Pancreas (tissue), 10 donors: ENCODE measurements around the gene ANKRD23. TPM values are rescaled to one million over a fixed set of nuclear protein-coding genes. Genes with fewer than 3 reads are reported as not detected.
A peak's percentile ranks its signal among the peaks of the same experiment; 100 is the strongest.

Experiments
- ATAC-seq, 4 donors: fragments of 200-7000 bp; cut with Tn5 transposase; one replicate each; pipeline versions ENCODE4 v1.8.0 to v1.9.1; 2020; ENCODE audit warnings: mild to moderate bottlenecking in 4 of 4, moderate library complexity in 4 of 4
- DNase-seq, 6 donors: peaks; one replicate each; pipeline ENCODE4 v3.0.0-alpha.2; 2020
- FAIRE-seq: peaks from 2 replicates; lab custom pipeline; 2012; peaks lifted over from hg19 to GRCh38; lab: Jason Lieb, UNC
- H3K27ac ChIP-seq, 4 donors: fragments of 200-600 bp; sonication (generic); 1 replicate in 3 of 4; 2 replicates in 1 of 4; pipeline versions ENCODE4 v1.5.0 to v1.8.0; 2020
- H3K27me3 ChIP-seq, 4 donors: fragments of 200-600 bp; one replicate each; pipeline ENCODE4 v1.8.0; 2021
- H3K36me3 ChIP-seq, 3 donors: fragments of 200-600 bp; sonication (generic) in 1 of 3; one replicate each; pipeline versions ENCODE4 v1.5.0 to v1.8.0; 2020 to 2021
- H3K4me1 ChIP-seq, 3 donors: fragments of 200-600 bp; one replicate each; pipeline ENCODE4 v1.8.0; 2021
- H3K4me3 ChIP-seq, 4 donors: fragments of 200-600 bp; sonication (generic) in 2 of 4; one replicate each; pipeline versions ENCODE4 v1.5.0 to v1.8.0; 2020 to 2021
- H3K9me3 ChIP-seq, 4 donors: fragments of 200-600 bp; one replicate each; pipeline ENCODE4 v1.8.0; 2021
- CTCF ChIP-seq, 4 donors: fragments of 200-600 bp; sonication (generic) in 3 of 4; IDR thresholded peaks; one replicate each; pipeline versions ENCODE4 v1.5.0 to v1.8.0; 2021; ENCODE audit warnings: antibody characterized with exemption in 4 of 4
- WGBS, 2 donors: extraction: QIAGEN DNeasy Blood & Tissue Kit; methylation state at CpG; one replicate each; pipeline ENCODE4 v1.1.7; 2013; 5-methylcytosine and 5-hydroxymethylcytosine counted together
- intact Hi-C, 3 donors: fragments of 100-400 bp; cut with DNase I; formaldehyde crosslinking; loops; one replicate each; pipeline versions ENCODE4 v1.11.1 to v1.14.2; 2022
- polyA plus RNA-seq, 2 donors: library from polyadenylated mRNA; stranded (reverse); fragments of 200-250 nt; gene quantifications; one replicate each; pipeline ENCODE4 v1.2.3, GENCODE V29; 2013
- total RNA-seq, 6 donors: library from RNA; stranded (reverse); fragmentation: NEBNext Ultra II Directional in 4 of 6; extraction: Animal tissue kit (Norgen Biotek cat#: 25700) in 4 of 6; gene quantifications; one replicate each; pipeline versions ENCODE4 v1.2.1 to v1.2.4, GENCODE V29; 2021 to 2023
- donor health status: healthy with polysubstance abuse.
- donor health status: DM: no; HTN: no; CAD: no; lungs with moderate emphysema.
- donor health status: DM: no; HTN: no; CAD: no.
- donor health status: control.
- donor health status: control.
- donor health status: Bipolar disorder and iron deficiency.
- donor health status: DM: yes; HTN: yes; CAD: no.
- donor health status: DM: no; HTN: no; CAD: no.
- donor health status: DM: no; HTN: no; CAD: no.
- donor health status: DM: yes; HTN: yes; CAD: no.

ANKRD23 gene
- total and polyA plus RNA-seq, 8 donors = 0.95 to 10.9 (median 2.9) TPM

GRCh38 chr2:96876269-96877041, 32.6 kb upstream of the ANKRD23 start:
- DNase-seq = no peak
- no peak for FAIRE-seq
- no peak overlapping the region for H3K4me3 ChIP-seq
- no peaks in the 10 kb centered on the region for H3K27me3 ChIP-seq
- no peaks in the 10 kb centered on the region for H3K36me3 ChIP-seq
- ATAC-seq = no peak
- H3K27ac ChIP-seq = no peak overlapping the region
- 81 to 85% methylated on average over 15 to 16 of the region's 16 CpGs for WGBS, 2 donors
- H3K4me1 ChIP-seq = peaks cover 0 to 11% (median 0%) of the 10 kb centered on the region in 3 donors
- no peaks in the 10 kb centered on the region for H3K9me3 ChIP-seq
- TF ChIP-seq CTCF (IDR thresholded peaks at IDR 0.05) = no peak
- intact Hi-C loops = no loop called here

- Histone ChIP-seq H3K4me1 (peaks cover 0 to 11% (median 0%) of the 10 kb centered on the region in 3 donors), H3K27ac (no peak overlapping the region), H3K9me3 (no peaks in the 10 kb centered on the region), H3K4me3 (no peak overlapping the region), H3K36me3 (no peaks in the 10 kb centered on the region), H3K27me3 (no peaks in the 10 kb centered on the region)
- DNase-seq (no peak), ATAC-seq (peak in 1 of 4 donors; percentile 15), FAIRE-seq (no peak)
- 78% methylated on average over 13 to 14 of the region's 14 CpGs for WGBS, 2 donors
- intact Hi-C loops = no loop called here
- no peak for TF ChIP-seq CTCF (IDR thresholded peaks at IDR 0.05)
Measured at GRCh38 chr2:96875498-96876268, 31.9 kb upstream of the ANKRD23 start.

- FAIRE-seq (no peak), ATAC-seq (peak in 2 of 4 donors; percentile 24 to 27), DNase-seq (peak in 1 of 6 donors; percentile 54)
- peak overlapping the region in 2 of 4 donors; percentile 63 to 68 for H3K27ac ChIP-seq
- peaks cover 0 to 11% (median 0%) of the 10 kb centered on the region in 3 donors for H3K4me1 ChIP-seq
- no peaks in the 10 kb centered on the region for H3K36me3 ChIP-seq
- H3K4me3 ChIP-seq = no peak overlapping the region
- intact Hi-C loops = no loop called here
- TF ChIP-seq CTCF (IDR thresholded peaks at IDR 0.05) = no peak
- H3K27me3 ChIP-seq = no peaks in the 10 kb centered on the region
- 27 to 34% methylated on average over 18 of the region's 18 CpGs for WGBS, 2 donors
- no peaks in the 10 kb centered on the region for H3K9me3 ChIP-seq
Measured at GRCh38 chr2:96874198-96874831, 30.5 kb upstream of the ANKRD23 start.

GRCh38 chr2:96873651-96874096, 29.9 kb upstream of the ANKRD23 start:
- Histone ChIP-seq H3K4me1 (peaks cover 0 to 11% (median 0%) of the 10 kb centered on the region in 3 donors), H3K36me3 (no peaks in the 10 kb centered on the region), H3K9me3 (no peaks in the 10 kb centered on the region), H3K27me3 (no peaks in the 10 kb centered on the region), H3K4me3 (no peak overlapping the region), H3K27ac (peak overlapping the region in 2 of 4 donors; percentile 63 to 68)
- DNase-seq (peak in 1 of 6 donors; percentile 59), FAIRE-seq (no peak), ATAC-seq (no peak)
- TF ChIP-seq CTCF (IDR thresholded peaks at IDR 0.05) = no peak
- intact Hi-C loops = no loop called here
- WGBS, 2 donors = 62 to 76% methylated on average over 8 of the region's 8 CpGs
